Thyroid gland (tissue), 4 donors: ENCODE results near the gene TANC1. TPM values are rescaled to one million over a fixed set of nuclear protein-coding genes. Genes with fewer than 3 reads are reported as not detected.

ENCODE experiments used
- DNase-seq, 2 donors: peaks; one replicate each; pipeline ENCODE4 v3.0.0-alpha.2; 2019
- H3K27ac ChIP-seq, 3 donors: fragments of 200-600 bp; sonication (generic); 1 replicate in 2 of 3; 2 replicates in 1 of 3; pipeline ENCODE4 v1.5.1; 2016 to 2019; ENCODE audit warnings: mild to moderate bottlenecking in 1 of 3, moderate library complexity in 1 of 3
- H3K27me3 ChIP-seq: fragments of 200-600 bp; sonication (generic); one replicate; pipeline ENCODE4 v1.5.1; 2019
- H3K36me3 ChIP-seq, 2 donors: fragments of 200-600 bp; sonication (generic); one replicate each; pipeline ENCODE4 v1.5.1; 2016 to 2019
- H3K4me1 ChIP-seq, 2 donors: fragments of 200-600 bp; sonication (generic); one replicate each; pipeline ENCODE4 v1.5.1; 2017 to 2019
- H3K4me3 ChIP-seq, 3 donors: fragments of 200-600 bp; sonication (generic); replicated peaks in 1 of 3; 1 replicate in 2 of 3; 2 replicates in 1 of 3; pipeline ENCODE4 v1.5.1; 2016; ENCODE audit warnings: mild to moderate bottlenecking in 1 of 3
- H3K9me3 ChIP-seq: fragments of 200-600 bp; sonication (generic); one replicate; pipeline ENCODE4 v1.5.1; 2017
- POLR2A ChIP-seq, 2 donors: fragments of 450-650 bp; IDR thresholded peaks; one replicate each; pipeline ENCODE4 v1.6.1; 2017; ENCODE audit warnings: antibody characterized with exemption in 2 of 2, mild to moderate bottlenecking in 2 of 2, moderate library complexity in 1 of 2
- WGBS, 2 donors: methylation state at CpG; one replicate each; pipeline ENCODE4 v1.1.5; 2017; 5-methylcytosine and 5-hydroxymethylcytosine counted together
- intact Hi-C: fragments of 100-400 bp; cut with DNase I; formaldehyde crosslinking; loops from one replicate; pipeline ENCODE4 v1.15.1; 2023
- total RNA-seq, 4 donors: library from RNA; depleted of rRNA; stranded (reverse); fragments of >200 nt; gene quantifications; one replicate each; pipeline ENCODE4 v1.2.3, GENCODE V29; 2016
- TF ChIP-seq, protein P1 (sequence below), 6 experiments: fragments of 200-600 bp in 3 of 6; fragments of 450-650 bp in 3 of 6; sonication (generic) in 3 of 6; IDR thresholded peaks; one replicate each; pipeline ENCODE4 v1.5.1; 2016 to 2019; ENCODE audit warnings: antibody characterized with exemption in 6 of 6, mild to moderate bottlenecking in 2 of 6, inconsistent platforms in 1 of 6, moderate library complexity in 1 of 6

Gene TANC1
- total RNA-seq, 4 donors from 2014 or later = 51.1 to 93.8 (median 63.6) TPM

DNA sequence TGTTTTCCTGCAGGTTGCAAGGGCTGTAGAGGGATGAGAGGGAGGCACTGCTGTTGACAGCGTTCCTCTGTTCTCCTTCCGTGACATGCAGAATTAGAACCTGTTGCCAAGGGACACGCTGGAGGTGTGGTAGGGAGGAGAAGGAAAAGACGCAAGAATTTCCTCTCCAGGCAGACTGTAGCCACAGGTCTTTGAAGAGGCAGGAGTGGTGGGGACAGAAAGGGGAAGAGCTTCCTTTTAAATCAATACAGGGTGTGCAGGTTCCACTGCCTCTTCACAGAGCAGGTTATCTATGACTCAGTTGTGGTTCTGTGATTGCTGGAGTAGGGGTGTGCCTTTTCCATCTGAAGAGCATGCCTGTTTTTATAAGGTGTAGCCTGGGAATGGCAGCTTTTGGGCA, 185.0 kb downstream of the TANC1 start:
- H3K4me3 ChIP-seq = no peak overlapping the region
- intact Hi-C loops = no loop called here
- peaks cover 3 to 7% of the 10 kb centered on the region in 2 donors for H3K36me3 ChIP-seq
- no peak for TF ChIP-seq POLR2A (IDR thresholded peaks at IDR 0.05)
- TF ChIP-seq, protein P1, sequence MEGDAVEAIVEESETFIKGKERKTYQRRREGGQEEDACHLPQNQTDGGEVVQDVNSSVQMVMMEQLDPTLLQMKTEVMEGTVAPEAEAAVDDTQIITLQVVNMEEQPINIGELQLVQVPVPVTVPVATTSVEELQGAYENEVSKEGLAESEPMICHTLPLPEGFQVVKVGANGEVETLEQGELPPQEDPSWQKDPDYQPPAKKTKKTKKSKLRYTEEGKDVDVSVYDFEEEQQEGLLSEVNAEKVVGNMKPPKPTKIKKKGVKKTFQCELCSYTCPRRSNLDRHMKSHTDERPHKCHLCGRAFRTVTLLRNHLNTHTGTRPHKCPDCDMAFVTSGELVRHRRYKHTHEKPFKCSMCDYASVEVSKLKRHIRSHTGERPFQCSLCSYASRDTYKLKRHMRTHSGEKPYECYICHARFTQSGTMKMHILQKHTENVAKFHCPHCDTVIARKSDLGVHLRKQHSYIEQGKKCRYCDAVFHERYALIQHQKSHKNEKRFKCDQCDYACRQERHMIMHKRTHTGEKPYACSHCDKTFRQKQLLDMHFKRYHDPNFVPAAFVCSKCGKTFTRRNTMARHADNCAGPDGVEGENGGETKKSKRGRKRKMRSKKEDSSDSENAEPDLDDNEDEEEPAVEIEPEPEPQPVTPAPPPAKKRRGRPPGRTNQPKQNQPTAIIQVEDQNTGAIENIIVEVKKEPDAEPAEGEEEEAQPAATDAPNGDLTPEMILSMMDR (IDR thresholded peaks at IDR 0.05) = no peak
- DNase-seq = peak; percentile 49 to 59
- WGBS, 2 donors = 24 to 40% methylated on average over 4 of the region's 4 CpGs
- H3K27me3 ChIP-seq = no peaks in the 10 kb centered on the region
- H3K4me1 ChIP-seq = peaks cover 62 to 71% of the 10 kb centered on the region in 2 donors
- no peaks in the 10 kb centered on the region for H3K9me3 ChIP-seq
- H3K27ac ChIP-seq = peak overlapping the region; percentile 84 to 88 (median 87)

DNA sequence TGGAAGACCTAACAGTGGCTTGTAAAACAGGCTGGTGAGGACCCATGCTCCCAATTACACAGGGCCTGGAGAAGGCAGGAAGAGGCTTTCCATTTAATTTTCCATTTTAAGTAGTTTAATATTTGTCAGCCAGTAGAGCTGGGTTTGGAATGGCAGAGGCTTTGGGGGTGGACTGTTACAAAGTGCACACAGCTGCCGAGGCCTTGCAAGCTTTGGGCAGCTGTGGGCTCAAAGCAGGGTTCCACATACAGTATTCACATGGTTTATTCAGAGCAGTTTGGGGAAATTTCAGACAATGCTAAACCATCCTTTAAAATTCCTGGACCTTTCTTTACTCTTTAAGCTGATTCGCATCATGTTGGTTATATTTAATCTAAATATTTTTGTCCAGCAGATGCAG, 185.5 kb downstream of the TANC1 start:
- TF ChIP-seq, protein P1 (IDR thresholded peaks at IDR 0.05) = no peak
- TF ChIP-seq POLR2A (IDR thresholded peaks at IDR 0.05) = no peak

DNA sequence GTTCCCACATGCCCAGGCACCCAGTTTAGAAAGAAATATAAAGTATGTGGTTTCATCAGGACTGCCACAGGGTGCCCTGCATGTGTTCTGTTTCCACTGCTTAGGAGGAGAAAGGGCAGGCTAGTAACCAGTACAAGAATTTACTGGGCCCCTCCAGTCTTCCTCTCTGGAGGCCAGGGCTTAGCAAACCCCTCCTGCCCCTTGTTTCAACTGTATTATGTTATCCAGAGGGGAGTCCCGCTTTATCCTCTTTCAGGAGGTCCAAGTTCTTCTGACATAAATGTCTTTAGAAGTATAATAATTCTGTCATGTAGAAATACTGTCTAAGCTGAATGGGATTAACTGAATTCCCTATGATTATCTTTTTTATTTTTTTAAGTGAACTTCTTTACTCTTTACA, 185.9 kb downstream of the TANC1 start:
- DNase-seq = no peak
- no peak for TF ChIP-seq POLR2A (IDR thresholded peaks at IDR 0.05)
- TF ChIP-seq, protein P1 (IDR thresholded peaks at IDR 0.05) = no peak
- no peaks in the 10 kb centered on the region for H3K9me3 ChIP-seq
- WGBS, 2 donors = 100% methylated on average over 1 of the region's 1 CpG
- peaks cover 65 to 76% of the 10 kb centered on the region in 2 donors for H3K4me1 ChIP-seq
- H3K27ac ChIP-seq = peak overlapping the region; percentile 84 to 88 (median 87)
- intact Hi-C loops = no loop called here
- H3K36me3 ChIP-seq = peaks cover 3 to 7% of the 10 kb centered on the region in 2 donors
- no peaks in the 10 kb centered on the region for H3K27me3 ChIP-seq
- H3K4me3 ChIP-seq = no peak overlapping the region

More for the DNA sequence above, 185.5 kb downstream of the TANC1 start:
- peak overlapping the region; percentile 84 to 88 (median 87) for H3K27ac ChIP-seq
- H3K9me3 ChIP-seq = no peaks in the 10 kb centered on the region
- WGBS, 2 donors = 69 to 71% methylated on average over 2 of the region's 2 CpGs
- peaks cover 3 to 7% of the 10 kb centered on the region in 2 donors for H3K36me3 ChIP-seq
- no peak for DNase-seq
- intact Hi-C loops = no loop called here
- no peaks in the 10 kb centered on the region for H3K27me3 ChIP-seq
- H3K4me3 ChIP-seq = no peak overlapping the region
- H3K4me1 ChIP-seq = peaks cover 65 to 76% of the 10 kb centered on the region in 2 donors

DNA sequence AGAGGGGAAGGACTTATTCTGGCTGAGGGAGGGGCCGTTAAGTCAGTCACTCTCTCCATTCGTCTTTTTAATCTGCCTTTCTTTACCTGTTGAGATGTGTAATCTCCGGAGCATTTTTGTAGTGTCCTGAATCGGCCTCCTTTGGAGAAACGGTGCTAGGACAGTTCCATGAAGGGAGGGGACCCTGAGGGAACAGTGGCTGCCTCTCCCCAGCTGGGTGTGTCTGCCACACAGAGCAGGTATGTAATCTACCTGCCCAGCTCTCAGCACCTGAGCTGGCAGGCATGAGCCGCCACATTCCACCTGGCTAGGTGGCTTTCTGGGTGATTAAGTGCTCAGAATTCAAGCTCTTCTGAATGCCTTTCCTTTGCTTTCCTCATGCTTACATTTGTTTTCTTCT, 186.9 kb downstream of the TANC1 start:
- no peaks in the 10 kb centered on the region for H3K27me3 ChIP-seq
- no peaks in the 10 kb centered on the region for H3K9me3 ChIP-seq
- H3K4me3 ChIP-seq = no peak overlapping the region
- H3K36me3 ChIP-seq = peaks cover 3 to 7% of the 10 kb centered on the region in 2 donors
- intact Hi-C loops = no loop called here
- TF ChIP-seq POLR2A (IDR thresholded peaks at IDR 0.05) = peak in 1 of 2 donors; percentile 36
- TF ChIP-seq, protein P1 (IDR thresholded peaks at IDR 0.05) = peak in 2 of 6 experiments; percentile 24 to 26
- peaks cover 65 to 79% of the 10 kb centered on the region in 2 donors for H3K4me1 ChIP-seq
- WGBS, 2 donors = 32 to 34% methylated on average over 6 of the region's 6 CpGs
- peak overlapping the region; percentile 84 to 88 (median 87) for H3K27ac ChIP-seq
- DNase-seq = peak; percentile 91 to 92

DNA sequence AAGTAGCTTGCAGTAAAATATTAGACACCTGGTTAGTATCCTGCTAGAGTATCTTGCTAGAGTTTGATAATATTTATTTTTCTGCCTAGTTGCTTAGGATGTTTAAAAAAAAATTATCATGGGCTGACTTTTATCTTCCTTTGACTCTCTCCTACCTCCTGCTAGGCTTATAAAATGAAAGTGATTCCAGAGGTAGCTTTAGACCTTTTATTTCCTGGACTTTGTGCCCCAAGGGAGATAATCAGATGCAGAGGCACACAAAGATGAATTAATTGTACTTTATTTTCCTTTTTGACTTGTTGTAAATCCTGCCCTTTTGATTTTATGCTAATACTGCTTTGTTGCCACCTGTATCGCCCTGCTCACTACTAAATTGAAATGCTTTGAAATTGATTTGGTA, 187.4 kb downstream of the TANC1 start:
- Histone ChIP-seq H3K27me3 (no peaks in the 10 kb centered on the region), H3K36me3 (peaks cover 3% of the 10 kb centered on the region in 2 donors), H3K4me3 (no peak overlapping the region), H3K9me3 (no peaks in the 10 kb centered on the region), H3K27ac (peak overlapping the region; percentile 84 to 88 (median 87)), H3K4me1 (peaks cover 70 to 82% of the 10 kb centered on the region in 2 donors)
- DNase-seq = no peak
- WGBS, 2 donors = 73 to 82% methylated on average over 1 of the region's 1 CpG
- TF ChIP-seq, protein P1 (IDR thresholded peaks at IDR 0.05) = no peak
- no peak for TF ChIP-seq POLR2A (IDR thresholded peaks at IDR 0.05)
- intact Hi-C loops = no loop called here
